ENCODE results near the gene SBK2.

Gene SBK2

GRCh38 chr19:55486971-55487923 lies 49.7 kb downstream of the SBK2 start:
- peak in 1 of 4 experiments; percentile 58 for DNase-seq (ENCODE audit: low read depth in 4 of 4, low spot score in 1 of 4)

GRCh38 chr19:55486043-55486970 lies 50.6 kb downstream of the SBK2 start:
- DNase-seq (ENCODE audit: low read depth in 4 of 4, low spot score in 1 of 4) = no peak

GRCh38 chr19:55485439-55486011 lies 51.4 kb downstream of the SBK2 start:
- no peak for DNase-seq (ENCODE audit: low read depth in 4 of 4, low spot score in 1 of 4)

- DNase-seq (ENCODE audit: low read depth in 4 of 4, low spot score in 1 of 4) = peak in 3 of 4 experiments; percentile 42 to 55 (median 52)
Measured at GRCh38 chr19:55484593-55485438, 52.1 kb downstream of the SBK2 start, which contains the start of gene NAT14. TSS of gene NAT14 (plus strand) at chr19:55485188. CDS start at chr19:55485709, 521 bp downstream.

- DNase-seq (ENCODE audit: low read depth in 4 of 4, low spot score in 1 of 4) = no peak
Measured at GRCh38 chr19:55483706-55484592, 53.0 kb downstream of the SBK2 start.

GRCh38 chr19:55482967-55483705 lies 53.8 kb downstream of the SBK2 start:
- no peak for DNase-seq (ENCODE audit: low read depth in 4 of 4, low spot score in 1 of 4)

GRCh38 chr19:55482156-55482961 lies 54.6 kb downstream of the SBK2 start:
- DNase-seq (ENCODE audit: low read depth in 4 of 4, low spot score in 1 of 4) = no peak

GRCh38 chr19:55481794-55482155 lies 55.2 kb downstream of the SBK2 start:
- DNase-seq (ENCODE audit: low read depth in 4 of 4, low spot score in 1 of 4) = no peak

GRCh38 chr19:55481148-55481793 lies 55.7 kb downstream of the SBK2 start:
- DNase-seq (ENCODE audit: low read depth in 4 of 4, low spot score in 1 of 4) = no peak

GRCh38 chr19:55479451-55480230 lies 57.3 kb downstream of the SBK2 start:
- no peak for DNase-seq (ENCODE audit: low read depth in 4 of 4, low spot score in 1 of 4)

GRCh38 chr19:55479045-55479444 lies 57.9 kb downstream of the SBK2 start:
- DNase-seq (ENCODE audit: low read depth in 4 of 4, low spot score in 1 of 4) = no peak

Data from stimulated activated CD4-positive, alpha-beta T cell treated with anti-CD3 and anti-CD28 coated beads, Interleukin-1b, Interleukin-23, amount 100 ng/mL, for 24 hours (primary cell).